Lung (tissue), 12 donors: ENCODE results near the gene GNAT1. TPM values are rescaled to one million over a fixed set of nuclear protein-coding genes. Genes with fewer than 3 reads are reported as not detected.

Source experiments
- ATAC-seq: fragments of 200-7000 bp; cut with Tn5 transposase; one replicate; pipeline ENCODE4 v1.9.1; 2020; ENCODE audit warnings: moderate number of reproducible peaks; ENCODE audit not compliant: insufficient read depth, low FRiP score
- DNase-seq, 3 donors: peaks; one replicate each; pipeline ENCODE4 v3.0.0-alpha.2; 2013 to 2017
- H3K27ac ChIP-seq, 2 donors: one replicate each; pipeline ENCODE4 v1.5.1; 2013; ENCODE audit warnings: mild to moderate bottlenecking in 2 of 2, moderate library complexity in 2 of 2, control low read depth in 1 of 2, inconsistent platforms in 1 of 2, low read depth in 1 of 2, low read length in 1 of 2
- H3K27me3 ChIP-seq, 3 donors: one replicate each; pipeline ENCODE4 v1.5.1; 2013; ENCODE audit warnings: low read length in 2 of 3; ENCODE audit not compliant: control insufficient read depth in 3 of 3, insufficient read depth in 3 of 3
- H3K36me3 ChIP-seq, 4 donors: one replicate each; pipeline ENCODE4 v1.5.1; 2013; ENCODE audit warnings: low read length in 4 of 4, mild to moderate bottlenecking in 1 of 4, moderate library complexity in 1 of 4; ENCODE audit not compliant: control insufficient read depth in 4 of 4, insufficient read depth in 4 of 4
- H3K4me1 ChIP-seq, 5 donors: one replicate each; pipeline ENCODE4 v1.5.1; 2013; ENCODE audit warnings: low read length in 5 of 5, mild to moderate bottlenecking in 2 of 5, moderate library complexity in 1 of 5; ENCODE audit not compliant: control insufficient read depth in 5 of 5, insufficient read depth in 5 of 5
- H3K4me3 ChIP-seq: one replicate; pipeline ENCODE4 v1.5.1; 2013; ENCODE audit warnings: mild to moderate bottlenecking, control low read depth, moderate library complexity
- H3K9ac ChIP-seq, 2 donors: one replicate each; pipeline ENCODE4 v1.5.1; 2013; ENCODE audit warnings: low read length in 2 of 2, control low read depth in 1 of 2; ENCODE audit not compliant: insufficient read depth in 1 of 2
- H3K9me3 ChIP-seq, 4 donors: one replicate each; pipeline ENCODE4 v1.5.1; 2013; ENCODE audit warnings: low read length in 3 of 4, mild to moderate bottlenecking in 1 of 4, moderate library complexity in 1 of 4; ENCODE audit not compliant: control insufficient read depth in 4 of 4, insufficient read depth in 3 of 4
- WGBS, 2 donors: extraction: QIAGEN DNeasy Blood & Tissue Kit; methylation state at CpG; one replicate each; pipeline ENCODE4 v1.1.7; 2013; 5-methylcytosine and 5-hydroxymethylcytosine counted together
- polyA plus RNA-seq, 2 donors: library from polyadenylated mRNA; stranded (reverse); fragments of 200-250 nt; gene quantifications; one replicate each; pipeline ENCODE4 v1.2.1, GENCODE V29; 2013
- total RNA-seq, 2 donors: library from RNA; depleted of rRNA in 1 of 2; stranded (reverse); fragments of >200 nt in 1 of 2; gene quantifications; one replicate each; pipeline ENCODE4 v1.2.1, GENCODE V29; 2014 to 2021
- TF ChIP-seq, protein P1 (sequence below): IDR thresholded peaks from 2 replicates; pipeline ENCODE4 v1.5.1; 2012; ENCODE audit warnings: mild to moderate bottlenecking; ENCODE audit errors: control extremely low read depth, extremely low read depth
- donor health status: control.
- donor health status: control.
- donor health status: Bipolar disorder and iron deficiency.
- donor health status: healthy.
- donor health status: DM: yes; HTN: yes; CAD: no.

Gene GNAT1
- total and polyA plus RNA-seq, 4 donors: 0.05 to 0.16 TPM; not detected in 2

DNA sequence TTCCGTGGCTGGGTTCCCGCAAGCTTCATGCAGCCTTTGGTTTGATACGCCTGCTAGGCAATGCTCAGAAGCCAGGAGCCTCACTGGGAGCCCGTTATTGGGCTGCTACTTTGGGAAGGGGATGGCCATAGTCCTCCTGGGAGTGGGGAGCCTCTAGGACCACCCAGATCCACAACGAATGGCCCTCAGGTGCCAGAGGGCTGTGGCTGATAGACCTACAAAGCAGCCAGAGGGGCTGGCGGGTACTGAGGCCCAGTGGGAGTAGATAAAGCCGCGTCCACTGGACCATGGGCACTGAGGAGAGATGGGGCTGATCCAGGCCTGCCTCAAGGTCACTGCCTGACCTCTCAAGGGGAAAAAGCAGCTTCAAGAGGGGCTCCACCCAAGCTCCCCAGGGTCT is 714 bp downstream of the GNAT1 start:
- no peaks in the 10 kb centered on the region for H3K36me3 ChIP-seq
- 85 to 94% methylated on average over 8 of the region's 8 CpGs for WGBS, 2 donors

DNA sequence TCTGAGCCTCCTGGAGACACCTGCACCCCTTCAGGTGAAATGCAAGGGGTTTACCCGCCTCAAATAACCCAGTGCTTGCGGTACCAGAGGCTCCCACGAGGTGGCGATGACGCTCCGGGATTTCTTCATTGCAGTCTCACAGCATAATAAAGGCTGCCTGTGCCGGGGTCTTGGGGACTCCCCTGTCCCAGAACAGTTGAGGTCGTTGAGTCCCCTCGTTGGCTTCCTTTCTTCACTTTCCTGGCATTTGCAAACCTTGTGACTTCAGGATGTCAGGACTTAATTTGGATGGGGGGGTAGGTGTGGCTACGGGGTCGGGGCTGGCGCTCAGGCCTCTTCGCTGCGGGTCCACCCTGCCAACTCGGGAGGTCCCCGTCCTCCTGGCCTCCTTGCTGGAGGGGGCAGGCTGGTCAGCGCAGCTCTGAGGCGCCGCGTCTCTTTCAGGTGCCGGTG is 1.3 kb downstream of the GNAT1 start:
- Histone ChIP-seq H3K9me3 (peaks cover 0 to 7% (median 0%) of the 10 kb centered on the region in 4 donors), H3K27me3 (peaks cover 0 to 34% (median 14%) of the 10 kb centered on the region in 3 donors), H3K4me1 (peaks cover 0 to 5% (median 3%) of the 10 kb centered on the region in 5 donors), H3K36me3 (no peaks in the 10 kb centered on the region), H3K9ac (no peak overlapping the region), H3K27ac (no peak overlapping the region), H3K4me3 (no peak overlapping the region)
- TF ChIP-seq, protein P1, sequence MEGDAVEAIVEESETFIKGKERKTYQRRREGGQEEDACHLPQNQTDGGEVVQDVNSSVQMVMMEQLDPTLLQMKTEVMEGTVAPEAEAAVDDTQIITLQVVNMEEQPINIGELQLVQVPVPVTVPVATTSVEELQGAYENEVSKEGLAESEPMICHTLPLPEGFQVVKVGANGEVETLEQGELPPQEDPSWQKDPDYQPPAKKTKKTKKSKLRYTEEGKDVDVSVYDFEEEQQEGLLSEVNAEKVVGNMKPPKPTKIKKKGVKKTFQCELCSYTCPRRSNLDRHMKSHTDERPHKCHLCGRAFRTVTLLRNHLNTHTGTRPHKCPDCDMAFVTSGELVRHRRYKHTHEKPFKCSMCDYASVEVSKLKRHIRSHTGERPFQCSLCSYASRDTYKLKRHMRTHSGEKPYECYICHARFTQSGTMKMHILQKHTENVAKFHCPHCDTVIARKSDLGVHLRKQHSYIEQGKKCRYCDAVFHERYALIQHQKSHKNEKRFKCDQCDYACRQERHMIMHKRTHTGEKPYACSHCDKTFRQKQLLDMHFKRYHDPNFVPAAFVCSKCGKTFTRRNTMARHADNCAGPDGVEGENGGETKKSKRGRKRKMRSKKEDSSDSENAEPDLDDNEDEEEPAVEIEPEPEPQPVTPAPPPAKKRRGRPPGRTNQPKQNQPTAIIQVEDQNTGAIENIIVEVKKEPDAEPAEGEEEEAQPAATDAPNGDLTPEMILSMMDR: peak; percentile 81
- DNase-seq (peak; percentile 75 to 83 (median 80)), ATAC-seq (no peak)
- 9 to 14% methylated on average over 21 of the region's 21 CpGs for WGBS, 2 donors

More for the DNA sequence above, 714 bp downstream of the GNAT1 start:
- no peak for ATAC-seq
- Histone ChIP-seq H3K4me1 (peaks cover 0 to 5% (median 3%) of the 10 kb centered on the region in 5 donors), H3K27ac (no peak overlapping the region), H3K27me3 (peaks cover 0 to 34% (median 14%) of the 10 kb centered on the region in 3 donors), H3K4me3 (no peak overlapping the region), H3K9me3 (peaks cover 0 to 7% (median 0%) of the 10 kb centered on the region in 4 donors), H3K9ac (no peak overlapping the region)
- no peak for DNase-seq
- TF ChIP-seq, protein P1: no peak

DNA sequence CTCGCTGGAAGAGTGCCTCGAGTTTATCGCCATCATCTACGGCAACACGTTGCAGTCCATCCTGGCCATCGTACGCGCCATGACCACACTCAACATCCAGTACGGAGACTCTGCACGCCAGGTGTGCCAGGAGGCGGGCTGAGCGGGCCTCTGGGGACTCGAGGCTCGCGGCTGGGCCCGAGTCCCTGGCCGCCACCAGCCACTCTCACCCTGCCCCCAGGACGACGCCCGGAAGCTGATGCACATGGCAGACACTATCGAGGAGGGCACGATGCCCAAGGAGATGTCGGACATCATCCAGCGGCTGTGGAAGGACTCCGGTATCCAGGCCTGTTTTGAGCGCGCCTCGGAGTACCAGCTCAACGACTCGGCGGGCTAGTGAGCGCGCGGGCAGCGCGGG is 1.9 kb downstream of the GNAT1 start:
- no peak overlapping the region for H3K9ac ChIP-seq
- peaks cover 0 to 34% (median 14%) of the 10 kb centered on the region in 3 donors for H3K27me3 ChIP-seq
- no peak overlapping the region for H3K27ac ChIP-seq
- H3K4me3 ChIP-seq: no peak overlapping the region
- H3K4me1 ChIP-seq: peaks cover 0 to 5% (median 3%) of the 10 kb centered on the region in 5 donors
- TF ChIP-seq, protein P1: no peak
- ATAC-seq: no peak
- no peak for DNase-seq
- peaks cover 0 to 7% (median 0%) of the 10 kb centered on the region in 4 donors for H3K9me3 ChIP-seq
- no peaks in the 10 kb centered on the region for H3K36me3 ChIP-seq
- 44 to 52% methylated on average over 36 of the region's 36 CpGs for WGBS, 2 donors

DNA sequence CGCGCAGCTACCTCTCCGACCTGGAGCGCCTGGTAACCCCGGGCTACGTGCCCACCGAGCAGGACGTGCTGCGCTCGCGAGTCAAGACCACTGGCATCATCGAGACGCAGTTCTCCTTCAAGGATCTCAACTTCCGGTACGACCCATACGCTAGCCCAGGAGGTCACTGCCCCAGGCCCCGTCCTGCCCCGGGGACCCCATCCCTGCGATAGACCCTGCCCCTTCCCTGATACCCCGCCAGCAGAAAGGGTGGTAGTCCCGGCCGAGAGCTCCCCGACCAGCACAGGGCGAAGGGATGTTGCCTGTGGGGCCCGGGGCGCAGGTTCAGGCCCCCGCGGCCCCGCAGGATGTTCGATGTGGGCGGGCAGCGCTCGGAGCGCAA is 2.3 kb downstream of the GNAT1 start:
- Histone ChIP-seq H3K4me3 (no peak overlapping the region), H3K36me3 (no peaks in the 10 kb centered on the region), H3K9ac (no peak overlapping the region), H3K27me3 (peaks cover 0 to 34% (median 14%) of the 10 kb centered on the region in 3 donors), H3K27ac (no peak overlapping the region), H3K4me1 (peaks cover 0 to 5% (median 3%) of the 10 kb centered on the region in 5 donors), H3K9me3 (peaks cover 0 to 7% (median 0%) of the 10 kb centered on the region in 4 donors)
- no peak for ATAC-seq
- TF ChIP-seq, protein P1: no peak
- DNase-seq: no peak
- 27 to 32% methylated on average over 32 to 34 of the region's 34 CpGs for WGBS, 2 donors
